Testis (tissue), 3 donors: Measurements from ENCODE around the gene AKAP5. TPM values are rescaled to one million over a fixed set of nuclear protein-coding genes. Genes with fewer than 3 reads are reported as not detected.

Experiments used
- DNase-seq: peaks from one replicate; pipeline ENCODE4 v3.0.0-alpha.2; 2019
- H3K27ac ChIP-seq, 2 donors: fragments of 200-600 bp; sonication (generic); one replicate each; pipeline ENCODE4 v1.5.1; 2019
- H3K27me3 ChIP-seq: fragments of 200-600 bp; sonication (generic); one replicate; pipeline ENCODE4 v1.5.1; 2019
- H3K36me3 ChIP-seq: fragments of 200-600 bp; sonication (generic); one replicate; pipeline ENCODE4 v1.5.1; 2017; ENCODE audit warnings: low read depth; ENCODE audit errors: missing control alignments
- H3K4me1 ChIP-seq: fragments of 200-600 bp; sonication (generic); one replicate; pipeline ENCODE4 v1.5.1; 2019
- H3K4me3 ChIP-seq, 2 donors: fragments of 200-600 bp; sonication (generic); one replicate each; pipeline ENCODE4 v1.5.1; 2017 to 2019
- H3K9me3 ChIP-seq: fragments of 200-600 bp; sonication (generic); one replicate; pipeline ENCODE4 v1.5.1; 2017
- CTCF ChIP-seq, 3 experiments: fragments of 450-650 bp in 2 of 3; fragments of 200-600 bp in 1 of 3; sonication (generic) in 1 of 3; IDR thresholded peaks; one replicate each; pipeline ENCODE4 v1.5.1; 2016 to 2019; ENCODE audit warnings: antibody characterized with exemption in 3 of 3, mild to moderate bottlenecking in 2 of 3, moderate library complexity in 1 of 3
- POLR2A ChIP-seq: fragments of 450-650 bp; IDR thresholded peaks from one replicate; pipeline ENCODE4 v1.6.1; 2017; ENCODE audit warnings: antibody characterized with exemption, mild to moderate bottlenecking, moderate library complexity
- WGBS, 2 donors: methylation state at CpG; one replicate each; pipeline ENCODE4 v1.1.5; 2018; 5-methylcytosine and 5-hydroxymethylcytosine counted together
- intact Hi-C: fragments of 100-400 bp; cut with DNase I; formaldehyde crosslinking; loops from one replicate; pipeline ENCODE4 v1.15.1; 2023; ENCODE audit warnings: low total_unique reads
- polyA plus RNA-seq: library from polyadenylated mRNA; stranded (reverse); fragments of 350-450 nt; fragmentation: Illumina TruSeq; extraction: RNeasy Lipid Tissue Mini Kit (QIAGEN cat#74804); gene quantifications from one replicate; pipeline ENCODE4 v1.2.3, GENCODE V29; 2014; ENCODE audit warnings: low read depth, low replicate concordance; ENCODE audit not compliant: insufficient read depth
- total RNA-seq, 2 donors: library from RNA; depleted of rRNA; stranded (reverse); fragments of >200 nt; gene quantifications; one replicate each; pipeline ENCODE4 v1.2.3, GENCODE V29; 2016

Gene AKAP5
- total and polyA plus RNA-seq, 3 donors from 2014 or later = 0.29 to 0.63 (median 0.50) TPM

- no peak for DNase-seq
- TF ChIP-seq CTCF (IDR thresholded peaks at IDR 0.05) (no peak), POLR2A (no peak)
- intact Hi-C loops = no loop called here
- Histone ChIP-seq H3K36me3 (no peaks in the 10 kb centered on the region), H3K27ac (no peak overlapping the region), H3K27me3 (no peaks in the 10 kb centered on the region), H3K4me1 (no peaks in the 10 kb centered on the region), H3K4me3 (no peak overlapping the region), H3K9me3 (no peaks in the 10 kb centered on the region)
- WGBS, 2 donors = 54 to 67% methylated on average over 3 of the region's 3 CpGs
Measured at GRCh38 chr14:64434528-64434927, 30.8 kb upstream of the AKAP5 start.

GRCh38 chr14:64438181-64438841, 27.0 kb upstream of the AKAP5 start:
- no peaks in the 10 kb centered on the region for H3K9me3 ChIP-seq
- DNase-seq = no peak

GRCh38 chr14:64439141-64439540, 26.2 kb upstream of the AKAP5 start:
- Histone ChIP-seq H3K36me3 (no peaks in the 10 kb centered on the region), H3K27me3 (no peaks in the 10 kb centered on the region), H3K27ac (no peak overlapping the region), H3K4me3 (no peak overlapping the region), H3K9me3 (no peaks in the 10 kb centered on the region), H3K4me1 (no peaks in the 10 kb centered on the region)
- no peak for DNase-seq
- no peak for TF ChIP-seq CTCF (IDR thresholded peaks at IDR 0.05)
- no peak for TF ChIP-seq POLR2A
- 91% methylated on average over 6 of the region's 6 CpGs for WGBS, 2 donors
- intact Hi-C loops = no loop called here

More at GRCh38 chr14:64438181-64438841, 27.0 kb upstream of the AKAP5 start:
- no peak for TF ChIP-seq CTCF (IDR thresholded peaks at IDR 0.05)
- no peak for TF ChIP-seq POLR2A
- intact Hi-C loops = no loop called here
- no peak overlapping the region for H3K27ac ChIP-seq
- no peak overlapping the region for H3K4me3 ChIP-seq
- 76 to 87% methylated on average over 3 of the region's 3 CpGs for WGBS, 2 donors
- H3K4me1 ChIP-seq = no peaks in the 10 kb centered on the region
- H3K36me3 ChIP-seq = no peaks in the 10 kb centered on the region
- no peaks in the 10 kb centered on the region for H3K27me3 ChIP-seq

GRCh38 chr14:64440494-64440893, 24.8 kb upstream of the AKAP5 start:
- Histone ChIP-seq H3K27me3 (no peaks in the 10 kb centered on the region), H3K4me3 (no peak overlapping the region), H3K36me3 (no peaks in the 10 kb centered on the region), H3K27ac (no peak overlapping the region), H3K4me1 (peaks cover 3% of the 10 kb centered on the region), H3K9me3 (no peaks in the 10 kb centered on the region)
- intact Hi-C loops = no loop called here
- 83 to 90% methylated on average over 3 of the region's 3 CpGs for WGBS, 2 donors
- DNase-seq = no peak
- no peak for TF ChIP-seq CTCF (IDR thresholded peaks at IDR 0.05)
- no peak for TF ChIP-seq POLR2A

GRCh38 chr14:64442300-64442988, 22.9 kb upstream of the AKAP5 start:
- no peak overlapping the region for H3K4me3 ChIP-seq
- no peaks in the 10 kb centered on the region for H3K27me3 ChIP-seq
- peaks cover 4% of the 10 kb centered on the region for H3K4me1 ChIP-seq
- H3K9me3 ChIP-seq = no peaks in the 10 kb centered on the region
- H3K27ac ChIP-seq = no peak overlapping the region
- 50 to 62% methylated on average over 16 to 17 of the region's 17 CpGs for WGBS, 2 donors
- peak; percentile 17 for DNase-seq
- intact Hi-C loops = no loop called here
- TF ChIP-seq CTCF (IDR thresholded peaks at IDR 0.05) (no peak), POLR2A (no peak)
- H3K36me3 ChIP-seq = no peaks in the 10 kb centered on the region
